ENCODE measurements around the gene CAPZA2. TPM values are rescaled to one million over a fixed set of nuclear protein-coding genes. Genes with fewer than 3 reads are reported as not detected.
A peak's percentile ranks its signal among the peaks of the same experiment; 100 is the strongest.
"Not testable (repeated sequence)": the region's sequence is repeated elsewhere in the genome, so short reads cannot be mapped to it uniquely, and the experiment has no call there.

The CAPZA2 gene
- 128 and 188 TPM in 2 replicates for polyA plus RNA-seq (2011; rRNA removed)
- polyA minus RNA-seq (2011; rRNA and poly(A)+ RNA removed) = 38.1 and 81.8 TPM in 2 replicates

DNA sequence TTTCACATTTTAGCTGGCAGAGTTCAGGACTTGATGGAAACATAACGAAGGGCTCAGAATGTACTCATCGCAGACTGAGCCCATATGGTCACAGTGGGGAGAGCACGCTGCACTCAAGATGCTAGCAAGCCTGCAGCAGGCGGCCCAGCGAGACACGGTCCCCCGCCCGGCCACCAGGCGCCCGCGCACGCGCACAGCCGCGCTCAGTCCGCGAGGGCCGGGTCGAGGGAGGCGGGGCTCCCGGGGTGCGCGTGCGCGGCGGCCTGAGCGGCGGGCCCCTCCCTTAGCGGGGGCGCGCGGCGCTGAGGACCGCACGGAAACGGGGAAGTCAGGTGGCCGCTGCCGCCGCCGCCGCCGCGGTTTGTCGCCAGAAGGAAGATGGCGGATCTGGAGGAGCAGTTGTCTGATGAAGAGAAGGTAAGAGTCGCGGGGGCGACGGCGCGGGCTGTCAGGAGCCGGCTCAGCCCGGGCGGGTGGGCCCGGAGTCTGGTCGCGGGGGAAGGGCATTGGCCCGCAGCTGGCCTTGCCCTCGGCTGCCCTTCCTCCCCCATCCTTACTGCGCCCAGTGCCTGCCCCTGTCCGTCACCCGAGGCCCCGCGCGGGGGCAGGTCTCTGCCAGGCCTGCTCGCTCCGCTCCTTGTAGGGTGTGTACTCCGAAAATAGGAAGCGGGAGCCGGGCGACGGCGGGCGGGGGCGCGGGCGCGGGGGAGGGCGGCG is at the start of gene CAPZA2:
Gene CAPZA2, plus strand, starts transcription at position 354 of the 717 bp plus-strand sequence. Its CDS starts 25 bp downstream, at position 379.
- TF ChIP-seq, protein P1, sequence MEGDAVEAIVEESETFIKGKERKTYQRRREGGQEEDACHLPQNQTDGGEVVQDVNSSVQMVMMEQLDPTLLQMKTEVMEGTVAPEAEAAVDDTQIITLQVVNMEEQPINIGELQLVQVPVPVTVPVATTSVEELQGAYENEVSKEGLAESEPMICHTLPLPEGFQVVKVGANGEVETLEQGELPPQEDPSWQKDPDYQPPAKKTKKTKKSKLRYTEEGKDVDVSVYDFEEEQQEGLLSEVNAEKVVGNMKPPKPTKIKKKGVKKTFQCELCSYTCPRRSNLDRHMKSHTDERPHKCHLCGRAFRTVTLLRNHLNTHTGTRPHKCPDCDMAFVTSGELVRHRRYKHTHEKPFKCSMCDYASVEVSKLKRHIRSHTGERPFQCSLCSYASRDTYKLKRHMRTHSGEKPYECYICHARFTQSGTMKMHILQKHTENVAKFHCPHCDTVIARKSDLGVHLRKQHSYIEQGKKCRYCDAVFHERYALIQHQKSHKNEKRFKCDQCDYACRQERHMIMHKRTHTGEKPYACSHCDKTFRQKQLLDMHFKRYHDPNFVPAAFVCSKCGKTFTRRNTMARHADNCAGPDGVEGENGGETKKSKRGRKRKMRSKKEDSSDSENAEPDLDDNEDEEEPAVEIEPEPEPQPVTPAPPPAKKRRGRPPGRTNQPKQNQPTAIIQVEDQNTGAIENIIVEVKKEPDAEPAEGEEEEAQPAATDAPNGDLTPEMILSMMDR (IDR thresholded peaks at IDR 0.05; ENCODE audit: low read depth, low read length) = peak; percentile 30
- H3K27me3 ChIP-seq (ENCODE audit: control insufficient read depth, insufficient read depth, low read length) = no peaks in the 10 kb centered on the region
- ChIA-PET POLR2A (no interaction called here), CTCF (interaction anchor here (1.2 kb wide), 1 partner anchor 271 kb away, joined by 5 read pairs; no protein-coding TSS in a partner anchor)
- no peaks in the 10 kb centered on the region for H3K9me3 ChIP-seq (ENCODE audit: control insufficient read depth, insufficient read depth, low read length)
- peak within 1 kb of the TSS; percentile 66 for H3K27ac ChIP-seq (ENCODE audit: low read depth, low read length)
- peak; percentile 55 for DNase-seq (ENCODE audit: low read depth, low spot score)
- peak within 1 kb of the TSS; percentile 81 for H3K4me3 ChIP-seq (ENCODE audit: low read depth, low read length)

DNA sequence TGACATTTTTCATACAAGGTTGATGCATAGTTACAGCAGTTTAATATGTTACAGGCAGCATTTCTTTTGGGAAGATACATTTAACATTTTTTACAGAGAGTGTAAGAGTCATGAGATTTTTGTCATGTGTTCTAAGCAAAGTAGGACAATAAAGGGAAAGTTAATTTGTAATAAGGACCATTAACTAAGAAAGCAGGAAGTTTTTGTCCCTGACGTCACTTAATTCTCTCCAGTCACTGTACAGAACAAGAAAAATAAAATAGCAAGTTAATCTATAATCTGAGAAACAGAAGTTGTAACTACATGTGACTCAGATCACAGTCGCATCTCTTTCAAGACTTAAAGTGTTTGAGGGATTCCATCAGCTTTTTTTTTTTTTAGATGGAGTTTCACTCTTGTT is 49.5 kb upstream of the CAPZA2 start:
- H3K4me3 ChIP-seq (ENCODE audit: low read depth, low read length) = no peak overlapping the region
- no peak for DNase-seq (ENCODE audit: low read depth, low spot score)
- H3K27me3 ChIP-seq (ENCODE audit: control insufficient read depth, insufficient read depth, low read length) = no peaks in the 10 kb centered on the region
- CTCF ChIA-PET = interaction anchor here (0.7 to 3.0 kb wide), 2 partner anchors 10 to 222 kb away, joined by 3 to 22 read pairs; no protein-coding TSS in a partner anchor
- no peak overlapping the region for H3K27ac ChIP-seq (ENCODE audit: low read depth, low read length)
- TF ChIP-seq, protein P1 (IDR thresholded peaks at IDR 0.05; ENCODE audit: low read depth, low read length) = no peak
- no peaks in the 10 kb centered on the region for H3K9me3 ChIP-seq (ENCODE audit: control insufficient read depth, insufficient read depth, low read length)
- POLR2A ChIA-PET = no interaction called here

DNA sequence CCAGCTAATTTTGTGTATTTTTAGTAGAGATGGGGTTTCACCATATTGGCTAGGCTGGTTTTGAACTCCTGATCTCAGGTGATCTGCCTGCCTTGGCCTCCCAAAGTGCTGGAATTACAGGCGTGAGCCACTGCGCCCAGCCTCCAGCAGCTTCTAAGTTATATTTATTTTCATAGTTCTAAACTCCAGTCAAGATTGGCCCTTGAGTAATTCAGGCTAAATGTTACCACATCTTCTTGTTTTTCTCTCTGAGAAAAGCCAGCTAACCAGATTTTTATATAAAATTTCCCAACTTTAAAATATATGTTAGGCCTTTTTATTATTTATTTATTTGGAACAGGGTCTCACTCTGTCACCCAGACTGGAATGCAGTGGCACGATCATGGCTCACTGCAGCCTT is 49.0 kb upstream of the CAPZA2 start:
- H3K27ac ChIP-seq (ENCODE audit: low read depth, low read length); H3K9me3 ChIP-seq (ENCODE audit: control insufficient read depth, insufficient read depth, low read length); H3K27me3 ChIP-seq (ENCODE audit: control insufficient read depth, insufficient read depth, low read length); DNase-seq (ENCODE audit: low read depth, low spot score); POLR2A ChIA-PET; H3K4me3 ChIP-seq (ENCODE audit: low read depth, low read length): not testable (repeated sequence)
- CTCF ChIA-PET = interaction anchor here (0.7 to 3.0 kb wide), 2 partner anchors 10 to 222 kb away, joined by 3 to 22 read pairs; no protein-coding TSS in a partner anchor

DNA sequence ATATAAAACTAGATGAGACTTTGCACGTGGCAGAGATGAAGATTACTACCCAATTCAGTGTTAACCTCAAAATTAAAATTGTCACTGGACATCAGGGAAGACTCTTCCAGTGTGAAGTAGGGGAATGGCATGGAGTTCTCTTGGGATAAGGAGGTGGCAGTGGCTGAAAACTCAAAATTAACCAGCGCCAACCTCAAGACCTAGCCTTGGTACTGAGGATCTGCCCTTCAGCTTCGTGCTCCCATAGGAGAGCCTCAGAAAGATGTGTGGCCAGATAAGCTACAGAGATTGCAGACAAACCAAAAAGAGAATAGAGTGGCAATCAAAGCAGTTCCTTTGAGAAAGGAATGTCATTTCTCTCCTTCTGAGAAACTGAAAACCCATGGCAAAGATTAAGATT is 47.3 kb upstream of the CAPZA2 start:
- no peak overlapping the region for H3K4me3 ChIP-seq (ENCODE audit: low read depth, low read length)
- no peak for DNase-seq (ENCODE audit: low read depth, low spot score)
- CTCF ChIA-PET = interaction anchor here (0.9 to 3.0 kb wide), 2 partner anchors 213 to 224 kb away, joined by 3 to 22 read pairs; no protein-coding TSS in a partner anchor
- POLR2A ChIA-PET = no interaction called here
- TF ChIP-seq, protein P1 (IDR thresholded peaks at IDR 0.05; ENCODE audit: low read depth, low read length) = no peak
- H3K9me3 ChIP-seq (ENCODE audit: control insufficient read depth, insufficient read depth, low read length) = no peaks in the 10 kb centered on the region
- no peak overlapping the region for H3K27ac ChIP-seq (ENCODE audit: low read depth, low read length)
- no peaks in the 10 kb centered on the region for H3K27me3 ChIP-seq (ENCODE audit: control insufficient read depth, insufficient read depth, low read length)

DNA sequence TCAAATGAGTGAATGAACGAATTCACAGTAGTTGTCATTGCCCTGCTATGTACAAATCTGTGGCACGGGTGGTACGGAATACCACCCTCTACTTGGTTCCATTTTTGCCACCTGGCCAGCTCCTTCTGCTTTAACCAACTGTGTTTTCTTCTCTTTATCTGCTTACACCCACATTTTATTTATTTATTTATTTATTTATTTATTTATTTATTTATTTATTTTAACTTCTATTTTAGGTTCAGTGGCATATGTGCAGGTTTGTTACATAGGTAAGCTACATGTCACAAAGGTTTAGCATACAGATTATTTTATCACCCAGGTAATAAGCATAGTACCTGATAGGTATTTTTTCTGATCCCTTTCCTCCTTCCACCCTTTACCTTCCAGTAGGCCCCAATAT is 42.2 kb upstream of the CAPZA2 start:
- POLR2A ChIA-PET = no interaction called here
- DNase-seq (ENCODE audit: low read depth, low spot score) = no peak
- no peak overlapping the region for H3K4me3 ChIP-seq (ENCODE audit: low read depth, low read length)
- H3K9me3 ChIP-seq (ENCODE audit: control insufficient read depth, insufficient read depth, low read length) = no peaks in the 10 kb centered on the region
- TF ChIP-seq, protein P1 (IDR thresholded peaks at IDR 0.05; ENCODE audit: low read depth, low read length) = no peak
- H3K27me3 ChIP-seq (ENCODE audit: control insufficient read depth, insufficient read depth, low read length) = no peaks in the 10 kb centered on the region
- H3K27ac ChIP-seq (ENCODE audit: low read depth, low read length) = no peak overlapping the region
- CTCF ChIA-PET = interaction anchor here (0.6 to 0.7 kb wide), 3 partner anchors 15 to 261 kb away, joined by 3 read pairs; no protein-coding TSS in a partner anchor

DNA sequence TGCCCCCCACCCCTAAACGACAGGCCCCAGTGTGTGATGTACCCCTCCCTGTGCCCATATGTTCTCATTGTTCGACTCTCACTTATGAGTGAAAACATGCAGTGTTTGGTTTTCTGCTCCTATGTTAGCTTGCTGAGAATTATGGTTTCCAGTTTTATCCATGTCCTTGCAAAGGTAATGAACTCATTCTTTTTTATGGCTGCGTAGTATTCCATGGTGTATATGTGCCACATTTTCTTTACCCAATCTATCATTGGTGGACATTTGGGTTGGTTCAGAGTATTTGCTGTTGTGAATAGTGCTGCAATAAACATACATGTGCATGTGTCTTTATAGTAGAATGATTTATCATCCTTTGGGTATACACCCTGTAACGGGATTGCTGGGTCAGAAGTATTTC is 40.7 kb upstream of the CAPZA2 start:
- H3K9me3 ChIP-seq (ENCODE audit: control insufficient read depth, insufficient read depth, low read length); POLR2A ChIA-PET; DNase-seq (ENCODE audit: low read depth, low spot score); H3K4me3 ChIP-seq (ENCODE audit: low read depth, low read length); CTCF ChIA-PET; H3K27ac ChIP-seq (ENCODE audit: low read depth, low read length); H3K27me3 ChIP-seq (ENCODE audit: control insufficient read depth, insufficient read depth, low read length): not testable (repeated sequence)
